GM19023 (cell line): ENCODE data around the gene ZMYM4.
"Not testable (repeated sequence)": the region's sequence is repeated elsewhere in the genome, so short reads cannot be mapped to it uniquely, and the experiment has no call there.

Experiments
- ATAC-seq: cut with Tn5 transposase; IDR thresholded peaks from one replicate; pipeline ENCODE4 v1.9.1; 2021; ENCODE audit warnings: mild to moderate bottlenecking, moderate library complexity; ENCODE audit not compliant: unreplicated experiment

ZMYM4 gene

GRCh38 chr1:35268282-35269200, at the start of gene ZMYM4:
TSS of gene ZMYM4 (plus strand) at chr1:35268709. CDS start at chr1:35269047, 338 bp downstream.
- ATAC-seq = peak; percentile 87

- no peak for ATAC-seq
Observed at GRCh38 chr1:35220976-35221375, 47.5 kb upstream of the ZMYM4 start.

- no peak for ATAC-seq
Observed at GRCh38 chr1:35222322-35223083, 46.0 kb upstream of the ZMYM4 start.

GRCh38 chr1:35223084-35223630, 45.4 kb upstream of the ZMYM4 start:
- ATAC-seq = no peak

- no peak for ATAC-seq
Observed at GRCh38 chr1:35226546-35226945, 42.0 kb upstream of the ZMYM4 start.

GRCh38 chr1:35229587-35230360, 38.7 kb upstream of the ZMYM4 start:
- no peak for ATAC-seq

- no peak for ATAC-seq
Observed at GRCh38 chr1:35231287-35231686, 37.2 kb upstream of the ZMYM4 start.

GRCh38 chr1:35236772-35237171, 31.7 kb upstream of the ZMYM4 start:
- ATAC-seq = not testable (repeated sequence)

- ATAC-seq = no peak
Observed at GRCh38 chr1:35243691-35244090, 24.8 kb upstream of the ZMYM4 start.

GRCh38 chr1:35247256-35247655, 21.3 kb upstream of the ZMYM4 start:
- ATAC-seq = no peak

- no peak for ATAC-seq
Observed at GRCh38 chr1:35253941-35254340, 14.6 kb upstream of the ZMYM4 start.

- ATAC-seq = no peak
Observed at GRCh38 chr1:35255276-35255675, 13.2 kb upstream of the ZMYM4 start.

- no peak for ATAC-seq
Observed at GRCh38 chr1:35259561-35259960, 8.9 kb upstream of the ZMYM4 start.

- no peak for ATAC-seq
Observed at GRCh38 chr1:35261412-35262120, 6.9 kb upstream of the ZMYM4 start.

- ATAC-seq = no peak
Observed at GRCh38 chr1:35264035-35264434, 4.5 kb upstream of the ZMYM4 start.

- no peak for ATAC-seq
Observed at GRCh38 chr1:35264871-35265270, 3.6 kb upstream of the ZMYM4 start.

GRCh38 chr1:35266306-35266705, 2.2 kb upstream of the ZMYM4 start:
- no peak for ATAC-seq

GRCh38 chr1:35269201-35269988, 886 bp downstream of the ZMYM4 start:
- no peak for ATAC-seq

- ATAC-seq = no peak
Observed at GRCh38 chr1:35269989-35270289, 1.4 kb downstream of the ZMYM4 start.

- ATAC-seq = no peak
Observed at GRCh38 chr1:35270836-35271235, 2.3 kb downstream of the ZMYM4 start.
